ENCODE measurements around the gene TFAP2D.

TFAP2D gene

DNA sequence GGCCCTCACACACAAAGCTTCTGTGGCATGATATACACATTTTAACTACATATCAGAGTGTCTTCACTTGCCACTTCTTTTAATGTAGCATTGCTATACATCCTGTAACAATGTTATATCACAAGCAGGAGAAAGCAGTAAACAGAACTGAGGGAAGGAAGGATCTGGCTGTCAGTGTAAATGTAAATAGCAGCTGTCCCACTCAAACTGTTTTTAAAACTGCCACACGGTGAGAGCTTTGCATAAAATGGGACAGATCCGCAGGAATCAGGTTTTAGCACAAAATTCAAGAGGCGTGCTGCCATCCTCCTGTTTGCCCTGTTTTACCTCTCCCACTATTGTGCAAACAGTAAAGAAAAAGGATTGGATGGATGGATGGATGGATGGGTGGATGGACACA, 28.8 kb downstream of the TFAP2D start:
- Histone ChIP-seq H3K27me3 (ENCODE audit: insufficient read depth, low read depth, severe bottlenecking) (peaks cover 11% of the 10 kb centered on the region), H3K27ac (no peak overlapping the region), H3K36me3 (no peaks in the 10 kb centered on the region), H3K4me3 (ENCODE audit: low read depth, low read length) (no peak overlapping the region), H3K9me3 (ENCODE audit: severe bottlenecking) (no peaks in the 10 kb centered on the region)
- no peak for DNase-seq
- TF ChIP-seq, protein P1, sequence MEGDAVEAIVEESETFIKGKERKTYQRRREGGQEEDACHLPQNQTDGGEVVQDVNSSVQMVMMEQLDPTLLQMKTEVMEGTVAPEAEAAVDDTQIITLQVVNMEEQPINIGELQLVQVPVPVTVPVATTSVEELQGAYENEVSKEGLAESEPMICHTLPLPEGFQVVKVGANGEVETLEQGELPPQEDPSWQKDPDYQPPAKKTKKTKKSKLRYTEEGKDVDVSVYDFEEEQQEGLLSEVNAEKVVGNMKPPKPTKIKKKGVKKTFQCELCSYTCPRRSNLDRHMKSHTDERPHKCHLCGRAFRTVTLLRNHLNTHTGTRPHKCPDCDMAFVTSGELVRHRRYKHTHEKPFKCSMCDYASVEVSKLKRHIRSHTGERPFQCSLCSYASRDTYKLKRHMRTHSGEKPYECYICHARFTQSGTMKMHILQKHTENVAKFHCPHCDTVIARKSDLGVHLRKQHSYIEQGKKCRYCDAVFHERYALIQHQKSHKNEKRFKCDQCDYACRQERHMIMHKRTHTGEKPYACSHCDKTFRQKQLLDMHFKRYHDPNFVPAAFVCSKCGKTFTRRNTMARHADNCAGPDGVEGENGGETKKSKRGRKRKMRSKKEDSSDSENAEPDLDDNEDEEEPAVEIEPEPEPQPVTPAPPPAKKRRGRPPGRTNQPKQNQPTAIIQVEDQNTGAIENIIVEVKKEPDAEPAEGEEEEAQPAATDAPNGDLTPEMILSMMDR (IDR thresholded peaks at IDR 0.05; ENCODE audit: low read depth, low read length): no peak

DNA sequence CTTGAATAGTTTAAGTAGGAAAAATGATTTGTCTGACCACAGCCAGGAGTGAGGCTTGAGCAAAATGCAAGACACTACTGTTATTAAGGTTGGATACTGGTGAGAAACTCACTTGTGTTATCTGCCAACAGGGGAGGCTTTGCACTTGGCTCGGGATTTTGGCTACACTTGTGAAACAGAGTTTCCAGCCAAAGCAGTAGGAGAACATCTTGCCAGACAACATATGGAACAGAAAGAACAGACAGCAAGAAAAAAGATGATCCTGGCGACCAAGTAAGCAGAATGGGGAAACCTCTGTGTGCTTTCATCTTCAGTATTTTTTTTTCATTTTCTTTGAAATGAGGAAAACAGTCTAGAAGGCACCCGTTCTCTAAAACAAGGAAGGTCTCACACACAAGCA, 31.6 kb downstream of the TFAP2D start:
- peaks cover 11% of the 10 kb centered on the region for H3K27me3 ChIP-seq (ENCODE audit: insufficient read depth, low read depth, severe bottlenecking)
- TF ChIP-seq, protein P1 (IDR thresholded peaks at IDR 0.05; ENCODE audit: low read depth, low read length): no peak
- no peaks in the 10 kb centered on the region for H3K36me3 ChIP-seq
- H3K9me3 ChIP-seq (ENCODE audit: severe bottlenecking): no peaks in the 10 kb centered on the region
- DNase-seq: no peak
- no peak overlapping the region for H3K4me3 ChIP-seq (ENCODE audit: low read depth, low read length)
- no peak overlapping the region for H3K27ac ChIP-seq

DNA sequence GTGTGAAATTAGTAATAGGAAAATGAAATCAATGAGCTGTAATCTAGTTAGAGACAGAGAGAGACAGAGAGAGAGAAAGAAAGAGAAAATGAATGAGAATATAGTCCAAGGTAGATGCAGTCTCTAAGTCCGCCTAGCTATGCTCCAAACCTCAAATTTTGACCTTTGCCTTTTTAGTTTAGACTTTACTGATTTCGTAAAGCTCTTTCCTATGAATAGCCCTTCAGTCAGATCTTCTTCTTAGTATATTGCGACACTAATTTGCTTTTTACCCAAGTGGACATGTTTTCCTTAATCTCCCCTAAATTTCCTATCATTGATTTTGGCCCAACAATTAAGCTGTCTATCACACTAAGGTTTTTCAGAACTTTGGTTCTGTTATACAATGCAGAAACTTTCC, 49.5 kb downstream of the TFAP2D start:
- no peak for DNase-seq
- no peaks in the 10 kb centered on the region for H3K9me3 ChIP-seq (ENCODE audit: severe bottlenecking)
- no peaks in the 10 kb centered on the region for H3K36me3 ChIP-seq
- H3K27ac ChIP-seq: no peak overlapping the region
- TF ChIP-seq, protein P1 (IDR thresholded peaks at IDR 0.05; ENCODE audit: low read depth, low read length): no peak
- H3K4me3 ChIP-seq (ENCODE audit: low read depth, low read length): no peak overlapping the region
- peaks cover 7% of the 10 kb centered on the region for H3K27me3 ChIP-seq (ENCODE audit: insufficient read depth, low read depth, severe bottlenecking)

DNA sequence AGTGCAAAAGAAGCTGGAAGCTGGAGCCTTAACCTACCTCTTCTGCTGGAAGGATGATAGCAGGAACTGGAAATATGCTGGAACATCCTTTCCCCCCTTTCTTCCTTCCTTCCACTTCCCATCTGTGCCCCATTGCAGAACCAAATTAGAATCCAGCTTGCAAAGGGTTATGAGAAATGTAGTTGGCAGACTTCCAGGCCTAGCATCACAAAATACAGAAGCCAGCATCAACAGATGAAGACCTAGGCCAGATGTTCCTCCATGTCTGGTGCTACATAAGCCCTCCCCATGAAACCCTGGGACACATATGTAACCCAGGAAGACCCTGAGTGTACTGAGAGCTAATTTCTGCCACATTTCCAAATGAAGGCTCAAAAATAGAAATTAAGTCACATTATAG, 65.4 kb downstream of the TFAP2D start:
- Histone ChIP-seq H3K27me3 (ENCODE audit: insufficient read depth, low read depth, severe bottlenecking) (peaks cover 21% of the 10 kb centered on the region), H3K4me3 (ENCODE audit: low read depth, low read length) (no peak overlapping the region), H3K27ac (no peak overlapping the region), H3K9me3 (ENCODE audit: severe bottlenecking) (no peaks in the 10 kb centered on the region), H3K36me3 (no peaks in the 10 kb centered on the region)
- no peak for DNase-seq
- TF ChIP-seq, protein P1 (IDR thresholded peaks at IDR 0.05; ENCODE audit: low read depth, low read length): no peak

DNA sequence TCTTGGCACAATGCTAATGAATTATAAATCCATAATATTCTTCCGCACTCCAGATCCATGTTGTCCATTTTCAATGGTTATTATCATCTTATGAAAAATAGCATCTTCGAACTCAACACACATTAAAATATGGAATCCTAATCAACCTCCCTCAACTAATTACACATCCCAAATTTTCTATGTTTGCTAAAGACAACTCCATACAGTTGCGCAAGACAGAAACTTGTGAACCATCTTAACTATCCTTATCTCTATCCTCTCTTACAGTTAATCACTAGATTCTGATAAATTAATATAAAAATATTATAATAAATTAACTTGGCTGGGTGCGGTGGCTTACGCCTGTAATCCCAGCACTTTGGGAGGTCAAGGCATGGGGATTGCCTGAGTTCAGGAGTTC, 67.1 kb downstream of the TFAP2D start:
- no peak for DNase-seq
- Histone ChIP-seq H3K27ac (no peak overlapping the region), H3K36me3 (no peaks in the 10 kb centered on the region), H3K9me3 (ENCODE audit: severe bottlenecking) (no peaks in the 10 kb centered on the region), H3K27me3 (ENCODE audit: insufficient read depth, low read depth, severe bottlenecking) (peaks cover 24% of the 10 kb centered on the region), H3K4me3 (ENCODE audit: low read depth, low read length) (no peak overlapping the region)
- TF ChIP-seq, protein P1 (IDR thresholded peaks at IDR 0.05; ENCODE audit: low read depth, low read length): no peak

DNA sequence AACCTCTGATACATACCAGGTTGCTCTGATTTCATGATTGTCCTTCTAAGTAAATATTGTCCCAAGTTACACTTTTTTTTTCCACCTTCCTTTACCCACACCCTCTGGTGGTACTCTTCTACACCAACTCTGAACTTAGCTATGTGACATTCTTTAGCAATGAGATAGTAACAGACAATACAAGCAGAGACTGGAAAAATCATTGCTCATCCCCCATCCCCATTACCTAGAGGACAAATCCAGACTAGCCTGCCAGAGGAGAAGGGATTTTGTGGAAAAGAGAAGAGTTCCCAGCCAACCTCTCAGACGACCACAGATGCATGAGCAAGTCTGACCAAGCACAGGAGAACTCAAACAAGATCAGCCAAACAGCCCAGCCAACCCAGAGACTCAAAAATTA, 72.6 kb downstream of the TFAP2D start:
- Histone ChIP-seq H3K4me3 (ENCODE audit: low read depth, low read length) (no peak overlapping the region), H3K27me3 (ENCODE audit: insufficient read depth, low read depth, severe bottlenecking) (peaks cover 4% of the 10 kb centered on the region), H3K27ac (no peak overlapping the region), H3K36me3 (no peaks in the 10 kb centered on the region), H3K9me3 (ENCODE audit: severe bottlenecking) (no peaks in the 10 kb centered on the region)
- no peak for DNase-seq
- TF ChIP-seq, protein P1 (IDR thresholded peaks at IDR 0.05; ENCODE audit: low read depth, low read length): no peak

Measured in WERI-Rb-1 (cell line).